ENCODE measurements around the gene GRSF1.
A peak's percentile ranks its signal among the peaks of the same experiment; 100 is the strongest.

Gene GRSF1

GRCh38 chr4:70831293-70831692, 8.4 kb downstream of the GRSF1 start:
- Histone ChIP-seq H3K9me3 (ENCODE audit: control insufficient read depth, insufficient read depth, low read depth, low read length) (no peaks in the 10 kb centered on the region), H3K4me1 (ENCODE audit: control insufficient read depth, insufficient read depth, low read length) (no peaks in the 10 kb centered on the region), H3K4me3 (ENCODE audit: low read depth, low read length) (no peak overlapping the region), H3K36me3 (ENCODE audit: control insufficient read depth in 2 of 2, insufficient read depth in 1 of 2, low read length in 2 of 2) (peaks cover 63 to 86% of the 10 kb centered on the region in 2 experiments), H3K27ac (ENCODE audit: extremely low read depth, low read depth, low read length) (no peak overlapping the region)
- POLR2A ChIA-PET = no interaction called here
- CTCF ChIA-PET = no interaction called here
- TF ChIP-seq ZNF133 (tag by site-specific recombination; IDR thresholded peaks at IDR 0.05) (no peak), AEBP2 (tag by site-specific recombination; IDR thresholded peaks at IDR 0.05; ENCODE audit: borderline replicate concordance) (no peak), OVOL3 (tag by site-specific recombination; IDR thresholded peaks at IDR 0.05) (no peak), ZNF280D (tag by site-specific recombination; IDR thresholded peaks at IDR 0.05) (no peak), ZFP69B (tag by site-specific recombination; IDR thresholded peaks at IDR 0.05) (no peak)

GRCh38 chr4:70830054-70830453, 9.6 kb downstream of the GRSF1 start:
- TF ChIP-seq ZNF670 (tag by site-specific recombination; IDR thresholded peaks at IDR 0.05; ENCODE audit: low read depth) (no peak), SCRT1 (tag by site-specific recombination; IDR thresholded peaks at IDR 0.05; ENCODE audit: borderline replicate concordance) (no peak), ZNF747 (tag by site-specific recombination; IDR thresholded peaks at IDR 0.05) (no peak), ZBTB20 (tag by site-specific recombination; IDR thresholded peaks at IDR 0.05) (no peak), HOXC10 (CRISPR knock-in tag; IDR thresholded peaks at IDR 0.05) (no peak), ZNF121 (tag by site-specific recombination; IDR thresholded peaks at IDR 0.05) (peak; percentile 51; the same call in 1 of the 2 replicates)
- TF ChIP-seq, protein P1, sequence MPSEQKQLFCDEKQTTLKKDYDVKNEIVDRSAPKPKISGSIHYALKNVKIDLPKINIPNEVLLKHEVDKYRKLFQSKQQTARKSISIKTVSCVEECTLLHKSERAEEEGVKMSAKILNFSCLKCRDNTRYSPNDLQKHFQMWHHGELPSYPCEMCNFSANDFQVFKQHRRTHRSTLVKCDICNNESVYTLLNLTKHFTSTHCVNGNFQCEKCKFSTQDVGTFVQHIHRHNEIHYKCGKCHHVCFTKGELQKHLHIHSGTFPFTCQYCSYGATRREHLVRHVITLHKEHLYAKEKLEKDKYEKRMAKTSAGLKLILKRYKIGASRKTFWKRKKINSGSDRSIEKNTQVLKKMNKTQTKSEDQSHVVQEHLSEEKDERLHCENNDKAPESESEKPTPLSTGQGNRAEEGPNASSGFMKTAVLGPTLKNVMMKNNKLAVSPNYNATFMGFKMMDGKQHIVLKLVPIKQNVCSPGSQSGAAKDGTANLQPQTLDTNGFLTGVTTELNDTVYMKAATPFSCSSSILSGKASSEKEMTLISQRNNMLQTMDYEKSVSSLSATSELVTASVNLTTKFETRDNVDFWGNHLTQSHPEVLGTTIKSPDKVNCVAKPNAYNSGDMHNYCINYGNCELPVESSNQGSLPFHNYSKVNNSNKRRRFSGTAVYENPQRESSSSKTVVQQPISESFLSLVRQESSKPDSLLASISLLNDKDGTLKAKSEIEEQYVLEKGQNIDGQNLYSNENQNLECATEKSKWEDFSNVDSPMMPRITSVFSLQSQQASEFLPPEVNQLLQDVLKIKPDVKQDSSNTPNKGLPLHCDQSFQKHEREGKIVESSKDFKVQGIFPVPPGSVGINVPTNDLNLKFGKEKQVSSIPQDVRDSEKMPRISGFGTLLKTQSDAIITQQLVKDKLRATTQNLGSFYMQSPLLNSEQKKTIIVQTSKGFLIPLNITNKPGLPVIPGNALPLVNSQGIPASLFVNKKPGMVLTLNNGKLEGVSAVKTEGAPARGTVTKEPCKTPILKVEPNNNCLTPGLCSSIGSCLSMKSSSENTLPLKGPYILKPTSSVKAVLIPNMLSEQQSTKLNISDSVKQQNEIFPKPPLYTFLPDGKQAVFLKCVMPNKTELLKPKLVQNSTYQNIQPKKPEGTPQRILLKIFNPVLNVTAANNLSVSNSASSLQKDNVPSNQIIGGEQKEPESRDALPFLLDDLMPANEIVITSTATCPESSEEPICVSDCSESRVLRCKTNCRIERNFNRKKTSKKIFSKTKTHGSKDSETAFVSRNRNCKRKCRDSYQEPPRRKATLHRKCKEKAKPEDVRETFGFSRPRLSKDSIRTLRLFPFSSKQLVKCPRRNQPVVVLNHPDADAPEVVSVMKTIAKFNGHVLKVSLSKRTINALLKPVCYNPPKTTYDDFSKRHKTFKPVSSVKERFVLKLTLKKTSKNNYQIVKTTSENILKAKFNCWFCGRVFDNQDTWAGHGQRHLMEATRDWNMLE (tag by site-specific recombination; conservative IDR thresholded peaks at IDR 0.05; ENCODE audit: low read depth) = no peak

GRCh38 chr4:70829492-70829891, 10.2 kb downstream of the GRSF1 start:
- H3K27ac ChIP-seq (ENCODE audit: extremely low read depth, low read depth, low read length) = no peak overlapping the region
- peaks cover 61 to 92% of the 10 kb centered on the region in 2 experiments for H3K36me3 ChIP-seq (ENCODE audit: control insufficient read depth in 2 of 2, insufficient read depth in 1 of 2, low read length in 2 of 2)
- H3K4me3 ChIP-seq (ENCODE audit: low read depth, low read length) = no peak overlapping the region
- TF ChIP-seq ZNF555 (tag by site-specific recombination; conservative IDR thresholded peaks at IDR 0.05) (no peak), ZNF707 (tag by site-specific recombination; IDR thresholded peaks at IDR 0.05) (no peak), ZNF449 (tag by site-specific recombination; IDR thresholded peaks at IDR 0.05) (no peak), ZNF654 (tag by site-specific recombination; IDR thresholded peaks at IDR 0.05; ENCODE audit: low read depth) (no peak)
- H3K9me3 ChIP-seq (ENCODE audit: control insufficient read depth, insufficient read depth, low read depth, low read length) = no peaks in the 10 kb centered on the region
- CTCF ChIA-PET = interaction anchor here (0.6 kb wide), 1 partner anchor 36 kb away, joined by 4 read pairs; no protein-coding TSS in a partner anchor
- POLR2A ChIA-PET = no interaction called here
- H3K4me1 ChIP-seq (ENCODE audit: control insufficient read depth, insufficient read depth, low read length) = no peaks in the 10 kb centered on the region

More at GRCh38 chr4:70830054-70830453, 9.6 kb downstream of the GRSF1 start:
- Histone ChIP-seq H3K9me3 (ENCODE audit: control insufficient read depth, insufficient read depth, low read depth, low read length) (no peaks in the 10 kb centered on the region), H3K4me3 (ENCODE audit: low read depth, low read length) (no peak overlapping the region), H3K27ac (ENCODE audit: extremely low read depth, low read depth, low read length) (no peak overlapping the region), H3K36me3 (ENCODE audit: control insufficient read depth in 2 of 2, insufficient read depth in 1 of 2, low read length in 2 of 2) (peaks cover 62 to 92% of the 10 kb centered on the region in 2 experiments), H3K4me1 (ENCODE audit: control insufficient read depth, insufficient read depth, low read length) (no peaks in the 10 kb centered on the region)
- ChIA-PET POLR2A (no interaction called here), CTCF (no interaction called here)
